ENCODE results near the gene LRCH4. TPM values are rescaled to one million over a fixed set of nuclear protein-coding genes. Genes with fewer than 3 reads are reported as not detected.

Gene LRCH4
- total RNA-seq, 1 experiment from 2014 or later = 42.4 TPM

DNA sequence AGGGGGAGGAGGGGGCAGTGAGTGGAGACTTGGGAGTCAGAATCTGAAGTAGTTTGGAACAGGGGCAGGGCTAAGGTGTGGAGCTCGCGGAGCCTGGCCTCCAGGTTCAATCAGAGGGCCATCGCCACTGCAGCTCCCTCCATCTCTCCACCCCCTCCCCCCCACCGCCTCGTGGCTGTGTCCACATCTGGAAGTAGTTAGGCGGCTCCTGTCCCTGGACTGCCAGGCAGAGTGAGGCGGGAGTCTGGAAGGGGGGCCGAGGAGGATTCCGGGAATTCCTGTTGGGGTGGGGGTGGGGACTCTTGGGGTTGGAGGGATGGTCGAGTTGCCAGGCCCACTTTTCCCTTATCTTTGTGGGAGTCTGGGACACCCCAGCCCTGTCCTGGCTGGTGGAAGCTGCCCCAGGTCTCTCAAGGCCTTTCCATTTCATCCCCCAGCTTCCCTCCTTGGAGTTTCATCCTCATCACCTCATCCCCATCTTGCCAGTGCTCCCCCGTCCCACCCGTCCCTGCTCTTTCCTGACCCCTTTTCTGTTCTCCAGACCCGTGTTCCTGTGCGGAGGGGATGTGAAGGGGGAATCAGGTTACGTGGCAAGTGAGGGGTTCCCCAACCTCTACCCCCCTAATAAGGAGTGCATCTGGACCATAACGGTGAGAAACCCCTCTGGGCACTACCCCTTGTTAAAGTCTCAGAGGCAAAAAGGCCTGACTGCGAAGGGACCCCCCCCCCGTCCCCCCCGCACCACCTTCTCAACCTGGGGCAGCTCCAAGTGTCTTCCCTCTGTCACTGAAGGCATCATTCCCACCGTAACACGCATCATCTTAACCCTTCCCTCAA lies 17.2 kb upstream of the LRCH4 start:
- TF ChIP-seq, protein P1, sequence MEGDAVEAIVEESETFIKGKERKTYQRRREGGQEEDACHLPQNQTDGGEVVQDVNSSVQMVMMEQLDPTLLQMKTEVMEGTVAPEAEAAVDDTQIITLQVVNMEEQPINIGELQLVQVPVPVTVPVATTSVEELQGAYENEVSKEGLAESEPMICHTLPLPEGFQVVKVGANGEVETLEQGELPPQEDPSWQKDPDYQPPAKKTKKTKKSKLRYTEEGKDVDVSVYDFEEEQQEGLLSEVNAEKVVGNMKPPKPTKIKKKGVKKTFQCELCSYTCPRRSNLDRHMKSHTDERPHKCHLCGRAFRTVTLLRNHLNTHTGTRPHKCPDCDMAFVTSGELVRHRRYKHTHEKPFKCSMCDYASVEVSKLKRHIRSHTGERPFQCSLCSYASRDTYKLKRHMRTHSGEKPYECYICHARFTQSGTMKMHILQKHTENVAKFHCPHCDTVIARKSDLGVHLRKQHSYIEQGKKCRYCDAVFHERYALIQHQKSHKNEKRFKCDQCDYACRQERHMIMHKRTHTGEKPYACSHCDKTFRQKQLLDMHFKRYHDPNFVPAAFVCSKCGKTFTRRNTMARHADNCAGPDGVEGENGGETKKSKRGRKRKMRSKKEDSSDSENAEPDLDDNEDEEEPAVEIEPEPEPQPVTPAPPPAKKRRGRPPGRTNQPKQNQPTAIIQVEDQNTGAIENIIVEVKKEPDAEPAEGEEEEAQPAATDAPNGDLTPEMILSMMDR (conservative IDR thresholded peaks at IDR 0.05; ENCODE audit: low read depth, low read length) = no peak
- TF ChIP-seq EZH2 (IDR thresholded peaks at IDR 0.05; ENCODE audit: borderline replicate concordance, low read depth, low read length, poor library complexity, severe bottlenecking) = no peak
- Histone ChIP-seq H3K9me3 (ENCODE audit: low read depth, low read length, poor library complexity, severe bottlenecking) (no peaks in the 10 kb centered on the region), H3K27me3 (replicated peaks; ENCODE audit: insufficient read depth, low read depth, low read length, poor library complexity) (no peaks in the 10 kb centered on the region), H3K36me3 (ENCODE audit: insufficient read depth, low read length, poor library complexity, severe bottlenecking) (peaks cover 3% of the 10 kb centered on the region), H3K4me1 (ENCODE audit: insufficient read depth, low read length, poor library complexity, severe bottlenecking) (peaks cover 13% of the 10 kb centered on the region), H3K4me3 (ENCODE audit: low read depth, low read length, poor library complexity, severe bottlenecking) (peak overlapping the region; percentile 69), H3K27ac (ENCODE audit: low read depth, low read length, poor library complexity, severe bottlenecking) (peak overlapping the region; percentile 56)
- no TSS peak for BruUV-seq (replicated peaks)
- intact Hi-C loops (cut with micrococcal nuclease; ENCODE audit: unreplicated experiment) = loop anchor here (5.0 kb wide), 1 partner anchor 89 kb away; the partner anchor contains the start of gene GIGYF1
- ChIA-PET CTCF (interaction anchor here (0.6 kb wide), 1 partner anchor 102 kb away, joined by 10 read pairs; no protein-coding TSS in a partner anchor), POLR2A (ENCODE audit: low non-redundant PET) (interaction anchor here (0.6 to 0.9 kb wide), 3 partner anchors 17 to 331 kb away, joined by 3 to 23 read pairs (median 3); partner anchors contain the start of gene FBXO24)
- DNase-seq (ENCODE audit: low spot score) = peak; percentile 80

DNA sequence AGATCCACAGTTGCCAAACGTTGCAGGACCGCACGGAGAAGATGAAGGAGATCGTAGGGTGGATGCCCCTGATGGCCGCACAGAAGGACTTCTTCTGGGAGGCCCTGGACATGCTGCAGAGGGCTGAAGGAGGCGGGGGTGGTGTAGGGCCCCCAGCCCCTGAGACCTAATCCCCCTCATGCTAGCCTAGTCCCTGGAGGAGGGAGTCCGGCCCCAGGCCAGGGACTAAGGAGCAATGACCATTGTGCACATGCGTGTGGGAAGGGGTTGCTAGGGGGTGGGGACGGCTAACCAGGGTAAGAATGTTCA lies 14.8 kb upstream of the LRCH4 start:
- H3K4me1 ChIP-seq (ENCODE audit: insufficient read depth, low read length, poor library complexity, severe bottlenecking) = peaks cover 13% of the 10 kb centered on the region
- TF ChIP-seq EZH2 (IDR thresholded peaks at IDR 0.05; ENCODE audit: borderline replicate concordance, low read depth, low read length, poor library complexity, severe bottlenecking) = no peak
- TF ChIP-seq, protein P1 (conservative IDR thresholded peaks at IDR 0.05; ENCODE audit: low read depth, low read length) = no peak
- intact Hi-C loops (cut with micrococcal nuclease; ENCODE audit: unreplicated experiment) = loop anchor here (5.0 kb wide), 1 partner anchor 92 kb away; the partner anchor contains the start of gene GIGYF1
- no TSS peak for BruUV-seq (replicated peaks)
- H3K4me3 ChIP-seq (ENCODE audit: low read depth, low read length, poor library complexity, severe bottlenecking) = no peak overlapping the region
- no peaks in the 10 kb centered on the region for H3K9me3 ChIP-seq (ENCODE audit: low read depth, low read length, poor library complexity, severe bottlenecking)
- POLR2A ChIA-PET (ENCODE audit: low non-redundant PET) = no interaction called here
- no peaks in the 10 kb centered on the region for H3K36me3 ChIP-seq (ENCODE audit: insufficient read depth, low read length, poor library complexity, severe bottlenecking)
- CTCF ChIA-PET = no interaction called here
- no peaks in the 10 kb centered on the region for H3K27me3 ChIP-seq (replicated peaks; ENCODE audit: insufficient read depth, low read depth, low read length, poor library complexity)
- DNase-seq (ENCODE audit: low spot score) = no peak
- no peak overlapping the region for H3K27ac ChIP-seq (ENCODE audit: low read depth, low read length, poor library complexity, severe bottlenecking)

DNA sequence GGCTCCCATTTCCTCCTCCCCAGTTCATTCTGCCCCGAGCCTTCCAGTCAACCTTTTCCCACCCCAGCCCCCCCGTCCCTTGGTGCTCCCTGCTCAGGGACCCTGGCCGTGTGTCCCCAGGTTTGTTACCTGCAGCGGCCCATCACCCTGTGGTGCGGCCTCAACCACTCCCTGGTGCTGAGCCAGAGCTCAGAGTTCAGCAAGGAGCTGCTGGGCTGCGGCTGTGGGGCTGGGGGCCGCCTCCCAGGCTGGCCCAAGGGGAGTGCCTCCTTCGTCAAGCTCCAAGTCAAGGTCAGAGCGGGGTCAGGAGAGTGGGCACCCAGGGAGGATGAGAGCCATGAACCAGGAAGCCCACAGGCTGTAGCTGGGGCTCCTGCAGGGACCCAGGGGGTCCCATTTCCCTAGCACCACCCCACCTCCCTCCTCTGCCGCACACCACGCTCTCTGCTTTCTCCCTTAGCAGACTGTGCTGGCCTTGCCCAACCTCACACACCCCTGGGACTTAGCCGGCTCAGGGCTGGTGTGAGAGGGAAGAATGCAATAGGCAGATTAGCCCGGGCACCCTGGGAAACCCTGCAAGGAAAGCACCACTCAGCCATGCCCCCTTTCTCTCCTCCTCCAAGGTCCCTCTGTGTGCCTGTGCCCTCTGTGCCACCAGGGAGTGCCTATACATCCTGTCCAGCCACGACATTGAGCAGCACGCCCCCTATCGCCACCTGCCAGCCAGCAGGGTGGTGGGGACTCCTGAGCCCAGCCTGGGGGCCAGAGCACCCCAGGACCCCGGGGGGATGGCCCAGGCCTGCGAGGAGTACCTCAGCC lies 14.2 kb upstream of the LRCH4 start:
- Histone ChIP-seq H3K36me3 (ENCODE audit: insufficient read depth, low read length, poor library complexity, severe bottlenecking) (no peaks in the 10 kb centered on the region), H3K4me1 (ENCODE audit: insufficient read depth, low read length, poor library complexity, severe bottlenecking) (peaks cover 13% of the 10 kb centered on the region), H3K4me3 (ENCODE audit: low read depth, low read length, poor library complexity, severe bottlenecking) (no peak overlapping the region), H3K27ac (ENCODE audit: low read depth, low read length, poor library complexity, severe bottlenecking) (no peak overlapping the region), H3K27me3 (replicated peaks; ENCODE audit: insufficient read depth, low read depth, low read length, poor library complexity) (no peaks in the 10 kb centered on the region), H3K9me3 (ENCODE audit: low read depth, low read length, poor library complexity, severe bottlenecking) (no peaks in the 10 kb centered on the region)
- ChIA-PET POLR2A (ENCODE audit: low non-redundant PET) (no interaction called here), CTCF (no interaction called here)
- TF ChIP-seq, protein P1 (conservative IDR thresholded peaks at IDR 0.05; ENCODE audit: low read depth, low read length) = no peak
- no peak for TF ChIP-seq EZH2 (IDR thresholded peaks at IDR 0.05; ENCODE audit: borderline replicate concordance, low read depth, low read length, poor library complexity, severe bottlenecking)
- intact Hi-C loops (cut with micrococcal nuclease; ENCODE audit: unreplicated experiment) = loop anchor here (5.0 kb wide), 1 partner anchor 92 kb away; the partner anchor contains the start of gene GIGYF1
- no TSS peak for BruUV-seq (replicated peaks)
- no peak for DNase-seq (ENCODE audit: low spot score)

All from A673 (cell line).